GM23338 (cell line): ENCODE results near the gene AOPEP. TPM values are rescaled to one million over a fixed set of nuclear protein-coding genes. Genes with fewer than 3 reads are reported as not detected.

ENCODE experiments used
- ATAC-seq: fragments of 200-7000 bp; cut with Tn5 transposase; 3 replicates; pipeline ENCODE4 v1.9.1; 2020
- DNase-seq: peaks from one replicate; pipeline ENCODE4 v3.0.0-alpha.2; 2015; ENCODE audit warnings: low spot score
- H2AFZ ChIP-seq: fragments of 200-600 bp; sonication (generic); 2 replicates; pipeline ENCODE4 v1.8.0; 2016; ENCODE audit warnings: antibody characterized with exemption, mild to moderate bottlenecking, moderate library complexity
- H3F3A ChIP-seq: fragments of 200-600 bp; sonication (generic); replicated peaks from 2 replicates; pipeline ENCODE4 v1.8.0; 2017; ENCODE audit warnings: antibody characterized with exemption, mixed run types, low read depth
- H3K27ac ChIP-seq: fragments of 200-600 bp; sonication (generic); 2 replicates; pipeline ENCODE4 v1.6.1; 2016; ENCODE audit warnings: low read depth
- H3K27me3 ChIP-seq: fragments of 200-600 bp; sonication (generic); 2 replicates; pipeline ENCODE4 v1.8.0; 2016; ENCODE audit warnings: mild to moderate bottlenecking, mixed run types, moderate library complexity; ENCODE audit not compliant: insufficient read depth
- H3K36me3 ChIP-seq: fragments of 200-600 bp; sonication (generic); 2 replicates; pipeline ENCODE4 v1.8.0; 2016; ENCODE audit warnings: mild to moderate bottlenecking; ENCODE audit not compliant: insufficient read depth
- H3K4me1 ChIP-seq: fragments of 200-600 bp; sonication (generic); 2 replicates; pipeline ENCODE4 v1.8.0; 2016; ENCODE audit warnings: mild to moderate bottlenecking, moderate library complexity; ENCODE audit not compliant: insufficient read depth
- H3K4me2 ChIP-seq: fragments of 200-600 bp; sonication (generic); 2 replicates; pipeline ENCODE4 v1.7.1; 2017; ENCODE audit warnings: mixed run types
- H3K4me3 ChIP-seq: fragments of 200-600 bp; sonication (generic); 2 replicates; pipeline ENCODE4 v1.6.1; 2016; ENCODE audit warnings: mixed run types
- H3K79me2 ChIP-seq: fragments of 200-600 bp; sonication (generic); replicated peaks from 2 replicates; pipeline ENCODE4 v1.8.0; 2017; ENCODE audit warnings: mild to moderate bottlenecking; ENCODE audit not compliant: insufficient read depth
- H3K9me2 ChIP-seq: fragments of 200-600 bp; sonication (generic); 2 replicates; pipeline ENCODE4 v1.8.0; 2017; ENCODE audit not compliant: insufficient read depth
- H4K20me1 ChIP-seq: fragments of 200-600 bp; sonication (generic); replicated peaks from 2 replicates; pipeline ENCODE4 v1.8.0; 2017; ENCODE audit warnings: mild to moderate bottlenecking; ENCODE audit not compliant: insufficient read depth
- H3K27ac Mint-ChIP-seq: 2 replicates; pipeline ENCODE4 v1.8.0; 2020; ENCODE audit warnings: inconsistent platforms, mild to moderate bottlenecking, moderate library complexity, mixed read lengths
- H3K27me3 Mint-ChIP-seq: 3 replicates; pipeline ENCODE4 v1.8.0; 2022; ENCODE audit warnings: low read depth, mild to moderate bottlenecking, moderate library complexity, mixed read lengths, inconsistent platforms; ENCODE audit not compliant: insufficient read depth, poor library complexity
- H3K36me3 Mint-ChIP-seq: 3 replicates; pipeline ENCODE4 v1.8.0; 2021; ENCODE audit warnings: low read depth, mild to moderate bottlenecking, inconsistent platforms, moderate library complexity, mixed read lengths
- H3K4me1 Mint-ChIP-seq: 3 replicates; pipeline ENCODE4 v1.8.0; 2020; ENCODE audit warnings: mild to moderate bottlenecking, inconsistent platforms, mixed read lengths
- H3K4me3 Mint-ChIP-seq: 3 replicates; pipeline ENCODE4 v1.8.0; 2021; ENCODE audit warnings: moderate library complexity, mild to moderate bottlenecking, inconsistent platforms, mixed read lengths
- H3K9me3 Mint-ChIP-seq: 3 replicates; pipeline ENCODE4 v1.8.0; 2020; ENCODE audit warnings: moderate library complexity, mild to moderate bottlenecking, inconsistent platforms, mixed read lengths
- CREB1 ChIP-seq: fragments of 250-450 bp; sonication (Bioruptor Pico); IDR thresholded peaks from 2 replicates; pipeline ENCODE4 v1.5.0; 2020; ENCODE audit warnings: low read depth, mild to moderate bottlenecking, moderate library complexity
- ETS1 ChIP-seq: IDR thresholded peaks from 2 replicates; pipeline ENCODE4 v1.6.1; 2016; ENCODE audit warnings: antibody characterized with exemption
- EZH2 ChIP-seq: fragments of 200-600 bp; sonication (generic); IDR thresholded peaks from one replicate; pipeline ENCODE4 v1.8.0; 2017; ENCODE audit warnings: antibody characterized with exemption, mild to moderate bottlenecking, low read depth; ENCODE audit not compliant: unreplicated experiment
- EZH2phosphoT487 ChIP-seq: fragments of 200-600 bp; sonication (generic); IDR thresholded peaks from one replicate; pipeline ENCODE4 v1.8.1; 2018; ENCODE audit warnings: antibody characterized with exemption; ENCODE audit not compliant: unreplicated experiment
- JUNB ChIP-seq: IDR thresholded peaks from one replicate; pipeline ENCODE4 v1.6.1; 2016; ENCODE audit warnings: antibody characterized with exemption; ENCODE audit not compliant: unreplicated experiment
- NANOG ChIP-seq: IDR thresholded peaks from 2 replicates; pipeline ENCODE4 v1.6.1; 2016; ENCODE audit warnings: antibody characterized with exemption, borderline replicate concordance
- POLR2AphosphoS5 ChIP-seq: IDR thresholded peaks from 2 replicates; pipeline ENCODE4 v1.6.1; 2016; ENCODE audit warnings: antibody characterized with exemption, low read depth
- STAT1 ChIP-seq: IDR thresholded peaks from one replicate; pipeline ENCODE4 v1.6.1; 2016; ENCODE audit warnings: antibody characterized with exemption; ENCODE audit not compliant: unreplicated experiment
- ZNF114 ChIP-seq: fragments of 250-450 bp; sonication (Bioruptor Pico); IDR thresholded peaks from 2 replicates; pipeline ENCODE4 v1.5.0; 2020; ENCODE audit warnings: mild to moderate bottlenecking, moderate library complexity
- ZNF331 ChIP-seq: fragments of 250-450 bp; sonication (Bioruptor Pico); IDR thresholded peaks from 2 replicates; pipeline ENCODE4 v1.5.0; 2020; ENCODE audit warnings: low read depth, mild to moderate bottlenecking, moderate library complexity
- polyA plus RNA-seq: library from polyadenylated mRNA; unstranded; fragments of >200 nt; fragmentation: Nextera tagmentation; extraction: Ambion mirVana; gene quantifications from 2 replicates; pipeline ENCODE4 v1.2.1, GENCODE V29; 2016
- total RNA-seq: library from RNA; depleted of rRNA; stranded (reverse); fragments of >200 nt; shearing (Covaris generic); gene quantifications from 2 replicates; pipeline ENCODE4 v1.2.3, GENCODE V29; 2014
- TF ChIP-seq, protein P1 (sequence below), 2 experiments: fragments of 200-600 bp in 1 of 2; sonication (generic) in 1 of 2; conservative IDR thresholded peaks; 2 replicates each; pipeline versions ENCODE4 v1.5.1 to v1.6.1; 2016 to 2017; ENCODE audit warnings: antibody characterized with exemption in 2 of 2, low read depth in 2 of 2, mild to moderate bottlenecking in 2 of 2, moderate library complexity in 1 of 2
- TF ChIP-seq, protein P2 (sequence below): fragments of 250-450 bp; sonication (Bioruptor Pico); IDR thresholded peaks from 2 replicates; pipeline ENCODE4 v1.5.0; 2020; ENCODE audit warnings: mild to moderate bottlenecking, moderate library complexity
- TF ChIP-seq, protein P3 (sequence below): IDR thresholded peaks from one replicate; pipeline ENCODE4 v1.6.1; 2018; ENCODE audit warnings: antibody characterized with exemption; ENCODE audit not compliant: unreplicated experiment

AOPEP gene
- total and polyA plus RNA-seq, 2 experiments from 2014 or later = 7.0 to 16.5 TPM

GRCh38 chr9:94867281-94867841 is 140.9 kb downstream of the AOPEP start:
- DNase-seq = peak; percentile 17

More at GRCh38 chr9:94867281-94867841, 140.9 kb downstream of the AOPEP start:
- Mint-ChIP-seq H3K4me3 (no peak overlapping the region), H3K36me3 (no peaks in the 10 kb centered on the region), H3K27me3 (no peaks in the 10 kb centered on the region), H3K9me3 (no peaks in the 10 kb centered on the region), H3K27ac (peak overlapping the region; percentile 22; the same call in 1 of the 2 replicates), H3K4me1 (peaks cover 21% of the 10 kb centered on the region)
- H3K9me2 ChIP-seq = no peaks in the 10 kb centered on the region
- H3F3A ChIP-seq = no peaks in the 10 kb centered on the region
- no peaks in the 10 kb centered on the region for H3K36me3 ChIP-seq
- no peak overlapping the region for H3K4me3 ChIP-seq
- H2AFZ ChIP-seq = no peak overlapping the region
- peaks cover 9% of the 10 kb centered on the region; the same call in 1 of the 2 replicates for H3K4me1 ChIP-seq
- no peaks in the 10 kb centered on the region for H3K79me2 ChIP-seq
- H3K4me2 ChIP-seq = no peak overlapping the region
- no peaks in the 10 kb centered on the region for H3K27me3 ChIP-seq
- no peaks in the 10 kb centered on the region for H4K20me1 ChIP-seq
- peak; percentile 51; the same call in 2 of the 3 replicates for ATAC-seq
- peak overlapping the region; percentile 61; the same call in 1 of the 2 replicates for H3K27ac ChIP-seq
- TF ChIP-seq ZNF331 (CRISPR knock-in tag) = no peak
- TF ChIP-seq EZH2 = no peak
- no peak for TF ChIP-seq ETS1
- no peak for TF ChIP-seq CREB1 (CRISPR knock-in tag)
- TF ChIP-seq, protein P1, sequence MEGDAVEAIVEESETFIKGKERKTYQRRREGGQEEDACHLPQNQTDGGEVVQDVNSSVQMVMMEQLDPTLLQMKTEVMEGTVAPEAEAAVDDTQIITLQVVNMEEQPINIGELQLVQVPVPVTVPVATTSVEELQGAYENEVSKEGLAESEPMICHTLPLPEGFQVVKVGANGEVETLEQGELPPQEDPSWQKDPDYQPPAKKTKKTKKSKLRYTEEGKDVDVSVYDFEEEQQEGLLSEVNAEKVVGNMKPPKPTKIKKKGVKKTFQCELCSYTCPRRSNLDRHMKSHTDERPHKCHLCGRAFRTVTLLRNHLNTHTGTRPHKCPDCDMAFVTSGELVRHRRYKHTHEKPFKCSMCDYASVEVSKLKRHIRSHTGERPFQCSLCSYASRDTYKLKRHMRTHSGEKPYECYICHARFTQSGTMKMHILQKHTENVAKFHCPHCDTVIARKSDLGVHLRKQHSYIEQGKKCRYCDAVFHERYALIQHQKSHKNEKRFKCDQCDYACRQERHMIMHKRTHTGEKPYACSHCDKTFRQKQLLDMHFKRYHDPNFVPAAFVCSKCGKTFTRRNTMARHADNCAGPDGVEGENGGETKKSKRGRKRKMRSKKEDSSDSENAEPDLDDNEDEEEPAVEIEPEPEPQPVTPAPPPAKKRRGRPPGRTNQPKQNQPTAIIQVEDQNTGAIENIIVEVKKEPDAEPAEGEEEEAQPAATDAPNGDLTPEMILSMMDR (conservative IDR thresholded peaks at IDR 0.05; ENCODE audit: low read depth in 2 of 2) = no peak
- no peak for TF ChIP-seq EZH2phosphoT487
- TF ChIP-seq JUNB = no peak
- no peak for TF ChIP-seq STAT1
- no peak for TF ChIP-seq POLR2AphosphoS5
- TF ChIP-seq ZNF114 (CRISPR knock-in tag) = no peak
- TF ChIP-seq, protein P2, sequence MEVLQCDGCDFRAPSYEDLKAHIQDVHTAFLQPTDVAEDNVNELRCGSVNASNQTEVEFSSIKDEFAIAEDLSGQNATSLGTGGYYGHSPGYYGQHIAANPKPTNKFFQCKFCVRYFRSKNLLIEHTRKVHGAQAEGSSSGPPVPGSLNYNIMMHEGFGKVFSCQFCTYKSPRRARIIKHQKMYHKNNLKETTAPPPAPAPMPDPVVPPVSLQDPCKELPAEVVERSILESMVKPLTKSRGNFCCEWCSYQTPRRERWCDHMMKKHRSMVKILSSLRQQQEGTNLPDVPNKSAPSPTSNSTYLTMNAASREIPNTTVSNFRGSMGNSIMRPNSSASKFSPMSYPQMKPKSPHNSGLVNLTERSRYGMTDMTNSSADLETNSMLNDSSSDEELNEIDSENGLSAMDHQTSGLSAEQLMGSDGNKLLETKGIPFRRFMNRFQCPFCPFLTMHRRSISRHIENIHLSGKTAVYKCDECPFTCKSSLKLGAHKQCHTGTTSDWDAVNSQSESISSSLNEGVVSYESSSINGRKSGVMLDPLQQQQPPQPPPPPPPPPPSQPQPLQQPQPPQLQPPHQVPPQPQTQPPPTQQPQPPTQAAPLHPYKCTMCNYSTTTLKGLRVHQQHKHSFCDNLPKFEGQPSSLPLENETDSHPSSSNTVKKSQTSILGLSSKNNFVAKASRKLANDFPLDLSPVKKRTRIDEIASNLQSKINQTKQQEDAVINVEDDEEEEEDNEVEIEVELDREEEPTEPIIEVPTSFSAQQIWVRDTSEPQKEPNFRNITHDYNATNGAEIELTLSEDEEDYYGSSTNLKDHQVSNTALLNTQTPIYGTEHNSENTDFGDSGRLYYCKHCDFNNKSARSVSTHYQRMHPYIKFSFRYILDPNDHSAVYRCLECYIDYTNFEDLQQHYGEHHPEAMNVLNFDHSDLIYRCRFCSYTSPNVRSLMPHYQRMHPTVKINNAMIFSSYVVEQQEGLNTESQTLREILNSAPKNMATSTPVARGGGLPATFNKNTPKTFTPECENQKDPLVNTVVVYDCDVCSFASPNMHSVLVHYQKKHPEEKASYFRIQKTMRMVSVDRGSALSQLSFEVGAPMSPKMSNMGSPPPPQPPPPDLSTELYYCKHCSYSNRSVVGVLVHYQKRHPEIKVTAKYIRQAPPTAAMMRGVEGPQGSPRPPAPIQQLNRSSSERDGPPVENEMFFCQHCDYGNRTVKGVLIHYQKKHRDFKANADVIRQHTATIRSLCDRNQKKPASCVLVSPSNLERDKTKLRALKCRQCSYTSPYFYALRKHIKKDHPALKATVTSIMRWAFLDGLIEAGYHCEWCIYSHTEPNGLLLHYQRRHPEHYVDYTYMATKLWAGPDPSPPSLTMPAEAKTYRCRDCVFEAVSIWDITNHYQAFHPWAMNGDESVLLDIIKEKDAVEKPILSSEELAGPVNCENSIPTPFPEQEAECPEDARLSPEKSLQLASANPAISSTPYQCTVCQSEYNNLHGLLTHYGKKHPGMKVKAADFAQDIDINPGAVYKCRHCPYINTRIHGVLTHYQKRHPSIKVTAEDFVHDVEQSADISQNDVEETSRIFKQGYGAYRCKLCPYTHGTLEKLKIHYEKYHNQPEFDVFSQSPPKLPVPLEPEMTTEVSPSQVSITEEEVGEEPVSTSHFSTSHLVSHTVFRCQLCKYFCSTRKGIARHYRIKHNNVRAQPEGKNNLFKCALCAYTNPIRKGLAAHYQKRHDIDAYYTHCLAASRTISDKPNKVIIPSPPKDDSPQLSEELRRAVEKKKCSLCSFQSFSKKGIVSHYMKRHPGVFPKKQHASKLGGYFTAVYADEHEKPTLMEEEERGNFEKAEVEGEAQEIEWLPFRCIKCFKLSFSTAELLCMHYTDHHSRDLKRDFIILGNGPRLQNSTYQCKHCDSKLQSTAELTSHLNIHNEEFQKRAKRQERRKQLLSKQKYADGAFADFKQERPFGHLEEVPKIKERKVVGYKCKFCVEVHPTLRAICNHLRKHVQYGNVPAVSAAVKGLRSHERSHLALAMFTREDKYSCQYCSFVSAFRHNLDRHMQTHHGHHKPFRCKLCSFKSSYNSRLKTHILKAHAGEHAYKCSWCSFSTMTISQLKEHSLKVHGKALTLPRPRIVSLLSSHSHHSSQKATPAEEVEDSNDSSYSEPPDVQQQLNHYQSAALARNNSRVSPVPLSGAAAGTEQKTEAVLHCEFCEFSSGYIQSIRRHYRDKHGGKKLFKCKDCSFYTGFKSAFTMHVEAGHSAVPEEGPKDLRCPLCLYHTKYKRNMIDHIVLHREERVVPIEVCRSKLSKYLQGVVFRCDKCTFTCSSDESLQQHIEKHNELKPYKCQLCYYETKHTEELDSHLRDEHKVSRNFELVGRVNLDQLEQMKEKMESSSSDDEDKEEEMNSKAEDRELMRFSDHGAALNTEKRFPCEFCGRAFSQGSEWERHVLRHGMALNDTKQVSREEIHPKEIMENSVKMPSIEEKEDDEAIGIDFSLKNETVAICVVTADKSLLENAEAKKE (CRISPR knock-in tag) = no peak
- TF ChIP-seq, protein P3, sequence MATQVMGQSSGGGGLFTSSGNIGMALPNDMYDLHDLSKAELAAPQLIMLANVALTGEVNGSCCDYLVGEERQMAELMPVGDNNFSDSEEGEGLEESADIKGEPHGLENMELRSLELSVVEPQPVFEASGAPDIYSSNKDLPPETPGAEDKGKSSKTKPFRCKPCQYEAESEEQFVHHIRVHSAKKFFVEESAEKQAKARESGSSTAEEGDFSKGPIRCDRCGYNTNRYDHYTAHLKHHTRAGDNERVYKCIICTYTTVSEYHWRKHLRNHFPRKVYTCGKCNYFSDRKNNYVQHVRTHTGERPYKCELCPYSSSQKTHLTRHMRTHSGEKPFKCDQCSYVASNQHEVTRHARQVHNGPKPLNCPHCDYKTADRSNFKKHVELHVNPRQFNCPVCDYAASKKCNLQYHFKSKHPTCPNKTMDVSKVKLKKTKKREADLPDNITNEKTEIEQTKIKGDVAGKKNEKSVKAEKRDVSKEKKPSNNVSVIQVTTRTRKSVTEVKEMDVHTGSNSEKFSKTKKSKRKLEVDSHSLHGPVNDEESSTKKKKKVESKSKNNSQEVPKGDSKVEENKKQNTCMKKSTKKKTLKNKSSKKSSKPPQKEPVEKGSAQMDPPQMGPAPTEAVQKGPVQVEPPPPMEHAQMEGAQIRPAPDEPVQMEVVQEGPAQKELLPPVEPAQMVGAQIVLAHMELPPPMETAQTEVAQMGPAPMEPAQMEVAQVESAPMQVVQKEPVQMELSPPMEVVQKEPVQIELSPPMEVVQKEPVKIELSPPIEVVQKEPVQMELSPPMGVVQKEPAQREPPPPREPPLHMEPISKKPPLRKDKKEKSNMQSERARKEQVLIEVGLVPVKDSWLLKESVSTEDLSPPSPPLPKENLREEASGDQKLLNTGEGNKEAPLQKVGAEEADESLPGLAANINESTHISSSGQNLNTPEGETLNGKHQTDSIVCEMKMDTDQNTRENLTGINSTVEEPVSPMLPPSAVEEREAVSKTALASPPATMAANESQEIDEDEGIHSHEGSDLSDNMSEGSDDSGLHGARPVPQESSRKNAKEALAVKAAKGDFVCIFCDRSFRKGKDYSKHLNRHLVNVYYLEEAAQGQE = no peak
- TF ChIP-seq NANOG = no peak
